ENCODE measurements around the gene BARHL1. TPM values are rescaled to one million over a fixed set of nuclear protein-coding genes. Genes with fewer than 3 reads are reported as not detected.

Gene BARHL1
- total and polyA plus RNA-seq, 2 of the 4 experiments (the other 2 are of a cell fraction), result not detected

DNA sequence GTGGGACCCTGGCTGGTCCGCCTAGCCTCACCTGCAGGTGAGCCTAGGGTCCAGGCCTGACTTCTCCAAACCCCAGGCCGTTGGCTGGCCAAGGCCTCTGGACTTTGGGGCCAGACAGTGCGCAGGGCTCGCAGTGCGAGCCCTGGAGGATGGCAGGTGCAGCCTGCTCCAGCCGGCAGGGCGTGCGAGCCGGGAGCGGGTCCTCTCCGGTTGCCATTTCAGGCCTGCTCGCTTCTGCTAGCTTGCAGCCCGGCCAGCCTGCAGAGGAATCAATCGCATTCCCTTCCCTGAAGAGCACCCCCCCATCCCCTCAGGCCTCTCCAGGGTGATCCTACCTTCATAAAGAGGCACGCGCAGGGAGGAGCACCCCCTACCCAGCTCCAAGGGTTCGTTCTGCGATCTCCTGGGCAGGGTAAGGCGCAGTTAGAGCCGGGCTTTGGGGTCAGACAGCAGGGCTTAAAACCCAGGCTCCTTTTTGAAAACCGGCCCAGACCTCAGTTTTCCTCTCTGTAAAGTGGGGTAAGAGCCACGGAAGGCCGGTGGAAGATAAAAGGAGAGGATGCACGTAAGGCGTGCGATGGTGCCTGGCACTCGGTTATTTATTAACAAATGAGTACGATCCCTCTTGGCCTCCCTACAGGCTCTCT, 6.2 kb downstream of the BARHL1 start:
- intact Hi-C loops (cut with micrococcal nuclease) (no loop called here), dilution Hi-C loops (cut with HindIII; ENCODE audit: low sequenced_read_pairs, unreplicated experiment) (no loop called here), in situ Hi-C loops (cut with MboI; ENCODE audit: low sequenced_read_pairs) (no loop called here)
- H3K9me3 ChIP-seq (ENCODE audit: control insufficient read depth, insufficient read depth, low read length), result peaks cover 2% of the 10 kb centered on the region
- no peak overlapping the region for H3K4me2 ChIP-seq (ENCODE audit: low read depth, low read length)
- H2AK9ac ChIP-seq (replicated peaks; ENCODE audit: low read depth, low read length, poor library complexity), result no peak overlapping the region
- no peak overlapping the region for H4K91ac ChIP-seq (ENCODE audit: insufficient read depth, low read depth, low read length)
- H3K23ac ChIP-seq (ENCODE audit: low read depth, low read length), result no peak overlapping the region
- no peak for ATAC-seq (ENCODE audit: low read depth)
- H4K5ac ChIP-seq (ENCODE audit: low read depth, low read length), result no peak overlapping the region
- H2BK5ac ChIP-seq (ENCODE audit: low read depth, low read length, poor library complexity, severe bottlenecking), result no peak overlapping the region
- H2BK20ac ChIP-seq (ENCODE audit: low read depth, low read length), result no peak overlapping the region
- POLR2A ChIA-PET (ENCODE audit: unreplicated experiment), result no interaction called here
- TF ChIP-seq MAFK (IDR thresholded peaks at IDR 0.05; ENCODE audit: low read depth, low read length) (no peak), RFX5 (IDR thresholded peaks at IDR 0.05; ENCODE audit: low read depth, low read length) (no peak), RCOR1 (IDR thresholded peaks at IDR 0.05; ENCODE audit: insufficient replicate concordance, low read length) (no peak), SMC3 (IDR thresholded peaks at IDR 0.05; ENCODE audit: low read depth, low read length) (no peak), POLR2A (IDR thresholded peaks at IDR 0.05; ENCODE audit: low read depth, low read length) (no peak), MXI1 (IDR thresholded peaks at IDR 0.05; ENCODE audit: borderline replicate concordance, low read depth, low read length) (no peak), FOS (IDR thresholded peaks at IDR 0.05; ENCODE audit: low read depth, low read length) (no peak), BHLHE40 (IDR thresholded peaks at IDR 0.05; ENCODE audit: low read depth, low read length) (no peak), NFE2L2 (IDR thresholded peaks at IDR 0.05; ENCODE audit: low read depth, low read length) (no peak), MAZ (IDR thresholded peaks at IDR 0.05; ENCODE audit: borderline replicate concordance, low read depth, low read length) (no peak)
- TF ChIP-seq, protein P1, sequence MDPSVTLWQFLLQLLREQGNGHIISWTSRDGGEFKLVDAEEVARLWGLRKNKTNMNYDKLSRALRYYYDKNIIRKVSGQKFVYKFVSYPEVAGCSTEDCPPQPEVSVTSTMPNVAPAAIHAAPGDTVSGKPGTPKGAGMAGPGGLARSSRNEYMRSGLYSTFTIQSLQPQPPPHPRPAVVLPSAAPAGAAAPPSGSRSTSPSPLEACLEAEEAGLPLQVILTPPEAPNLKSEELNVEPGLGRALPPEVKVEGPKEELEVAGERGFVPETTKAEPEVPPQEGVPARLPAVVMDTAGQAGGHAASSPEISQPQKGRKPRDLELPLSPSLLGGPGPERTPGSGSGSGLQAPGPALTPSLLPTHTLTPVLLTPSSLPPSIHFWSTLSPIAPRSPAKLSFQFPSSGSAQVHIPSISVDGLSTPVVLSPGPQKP (IDR thresholded peaks at IDR 0.05; ENCODE audit: borderline replicate concordance, low read depth, low read length), result no peak
- TF ChIP-seq, protein P2, sequence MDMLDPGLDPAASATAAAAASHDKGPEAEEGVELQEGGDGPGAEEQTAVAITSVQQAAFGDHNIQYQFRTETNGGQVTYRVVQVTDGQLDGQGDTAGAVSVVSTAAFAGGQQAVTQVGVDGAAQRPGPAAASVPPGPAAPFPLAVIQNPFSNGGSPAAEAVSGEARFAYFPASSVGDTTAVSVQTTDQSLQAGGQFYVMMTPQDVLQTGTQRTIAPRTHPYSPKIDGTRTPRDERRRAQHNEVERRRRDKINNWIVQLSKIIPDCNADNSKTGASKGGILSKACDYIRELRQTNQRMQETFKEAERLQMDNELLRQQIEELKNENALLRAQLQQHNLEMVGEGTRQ (IDR thresholded peaks at IDR 0.05; ENCODE audit: low read depth, low read length), result no peak
- no peak overlapping the region for H3K27ac ChIP-seq (ENCODE audit: insufficient read depth, low read length)
- H2AK5ac ChIP-seq (ENCODE audit: low read depth, low read length), result no peak overlapping the region
- 6% methylated on average over 10 of the region's 28 CpGs; no CpG with 5 or more reads in 1 of the 2 experiments for WGBS, 2 experiments (ENCODE audit: extremely low coverage in 2 of 2, insufficient read length in 1 of 2)
- DNase-seq, result no peak
- H2BK15ac ChIP-seq (ENCODE audit: low read depth, low read length), result no peak overlapping the region
- H3K79me1 ChIP-seq (ENCODE audit: low read depth in 1 of 2, low read length in 2 of 2), result no peaks in the 10 kb centered on the region
- no peak overlapping the region for H3K4ac ChIP-seq (ENCODE audit: low read depth, low read length)
- H3K27me3 ChIP-seq (ENCODE audit: control insufficient read depth, insufficient read depth, low read length), result peaks cover 84% of the 10 kb centered on the region
- H3K36me3 ChIP-seq (ENCODE audit: control insufficient read depth, insufficient read depth, low read length), result peaks cover 2% of the 10 kb centered on the region; the same call in 1 of the 2 replicates
- peaks cover 46% of the 10 kb centered on the region for H4K20me1 ChIP-seq (ENCODE audit: insufficient read depth, low read length)
- H2AFZ ChIP-seq (replicated peaks; ENCODE audit: low read length, poor library complexity), result no peak overlapping the region
- H3K18ac ChIP-seq (ENCODE audit: low read depth, low read length), result no peak overlapping the region
- H3K4me3 ChIP-seq (ENCODE audit: insufficient read depth, low read depth, low read length), result no peak overlapping the region
- H3K9ac ChIP-seq (ENCODE audit: low read depth, low read length), result no peak overlapping the region
- no peak overlapping the region for H3K56ac ChIP-seq (ENCODE audit: extremely low read depth, insufficient read depth, low read length)
- no peaks in the 10 kb centered on the region; the same call in 1 of the 2 replicates for H3K4me1 ChIP-seq (ENCODE audit: control insufficient read depth, insufficient read depth, low read length)
- CTCF ChIA-PET, result no interaction called here
- H3K9me1 ChIP-seq (ENCODE audit: insufficient read depth, low read length), result no peaks in the 10 kb centered on the region; the same call in 1 of the 2 replicates
- H4K8ac ChIP-seq (ENCODE audit: low read depth in 2 of 2, low read length in 2 of 2), result no peak overlapping the region
- BruUV-seq (replicated peaks), result no TSS peak
- H2BK120ac ChIP-seq (ENCODE audit: low read depth, low read length), result no peak overlapping the region
- H3K14ac ChIP-seq (replicated peaks; ENCODE audit: low read depth, low read length), result no peak overlapping the region

Data from IMR-90 (cell line).